Heart right ventricle (tissue), 16 donors: ENCODE measurements around the gene CD177. TPM values are rescaled to one million over a fixed set of nuclear protein-coding genes. Genes with fewer than 3 reads are reported as not detected.
"Not testable (repeated sequence)": the region's sequence is repeated elsewhere in the genome, so short reads cannot be mapped to it uniquely, and the experiment has no call there.

Experiments
- ATAC-seq, 8 donors: fragments of 200-7000 bp; cut with Tn5 transposase; one replicate each; pipeline ENCODE4 v1.9.1; 2020; ENCODE audit warnings: mild to moderate bottlenecking in 8 of 8, moderate library complexity in 8 of 8, moderate number of reproducible peaks in 1 of 8
- DNase-seq, 2 donors: peaks; one replicate each; pipeline ENCODE4 v3.0.0-alpha.2; 2020
- H3K27ac ChIP-seq, 10 donors: fragments of 200-600 bp; sonication (generic) in 2 of 10; one replicate each; pipeline versions ENCODE4 v1.5.0 to v1.8.0; 2020 to 2022; ENCODE audit warnings: mild to moderate bottlenecking in 3 of 10
- H3K27me3 ChIP-seq, 7 donors: fragments of 200-600 bp; one replicate each; pipeline ENCODE4 v1.8.0; 2021 to 2022; ENCODE audit warnings: mild to moderate bottlenecking in 2 of 7
- H3K36me3 ChIP-seq, 9 donors: fragments of 200-600 bp; sonication (generic) in 1 of 9; one replicate each; pipeline versions ENCODE4 v1.5.0 to v1.8.0; 2020 to 2022; ENCODE audit warnings: mild to moderate bottlenecking in 2 of 9
- H3K4me1 ChIP-seq, 9 donors: fragments of 200-600 bp; sonication (generic) in 1 of 9; one replicate each; pipeline versions ENCODE4 v1.5.0 to v1.8.0; 2020 to 2022; ENCODE audit warnings: mild to moderate bottlenecking in 4 of 9
- H3K4me3 ChIP-seq, 10 donors: fragments of 200-600 bp; sonication (generic) in 2 of 10; one replicate each; pipeline versions ENCODE4 v1.5.0 to v1.8.0; 2020 to 2022; ENCODE audit warnings: mild to moderate bottlenecking in 7 of 10, moderate library complexity in 2 of 10
- H3K9me3 ChIP-seq, 11 donors: fragments of 200-600 bp in 10 of 11; sonication (generic) in 2 of 11; one replicate each; pipeline versions ENCODE4 v1.5.0 to v1.8.0; 2013 to 2022; ENCODE audit warnings: mild to moderate bottlenecking in 2 of 11, control low read depth in 1 of 11, moderate library complexity in 1 of 11
- WGBS, 2 donors: extraction: QIAGEN DNeasy Blood & Tissue Kit; methylation state at CpG; one replicate each; pipeline ENCODE4 v1.1.7; 2013; ENCODE audit warnings: inconsistent platforms in 1 of 2; 5-methylcytosine and 5-hydroxymethylcytosine counted together
- intact Hi-C, 10 donors: fragments of 100-400 bp; cut with DNase I; formaldehyde crosslinking; loops; one replicate each; pipeline versions ENCODE4 v1.11.1 to v1.14.2; 2022
- polyA plus RNA-seq, 2 donors: library from polyadenylated mRNA; stranded (reverse); fragments of 200-250 nt; gene quantifications; one replicate each; pipeline ENCODE4 v1.2.3, GENCODE V29; 2013
- total RNA-seq, 10 donors: library from RNA; stranded (reverse); fragmentation: NEBNext Ultra II Directional in 3 of 10; extraction: Animal tissue kit (Norgen Biotek cat#: 25700) in 3 of 10; gene quantifications; one replicate each; pipeline versions ENCODE4 v1.2.1 to v1.2.4, GENCODE V29; 2021 to 2023
- TF ChIP-seq, protein P1 (sequence below), 9 donors: fragments of 200-600 bp; sonication (generic) in 2 of 9; IDR thresholded peaks; one replicate each; pipeline versions ENCODE4 v1.5.0 to v1.8.0; 2021 to 2022; ENCODE audit warnings: antibody characterized with exemption in 9 of 9, mild to moderate bottlenecking in 5 of 9, moderate library complexity in 1 of 9
- donor health status: Arrhythmogenic right ventricular cardiomyopathy.
- donor health status: ischemic (EF 13 %, LVEDD 7.1; RV severe dilation, severe dysfunction).
- donor health status: healthy with polysubstance abuse.
- donor health status: DM: no; HTN: yes; CAD: no.
- donor health status: DM: no; HTN: no; CAD: no.
- donor health status: ischemic (EF 25% LVEDD 6.9; RV normal size, moderate dysfunction).
- donor health status: ischemic (EF 25% LVEDD 5.7; RV mildly dilated, moderate dysfunction).
- donor health status: healthy.
- donor health status: DM: yes; HTN: yes; CAD: no.
- donor health status: Ischemic cardiomyopathy.
- donor health status: ischemic (EF 35%, LVEDD 5.7; RV mildly dilated, moderate dysfunction).
- donor health status: nonischemic (EF 11% LVEDD 7.7; RV severe dilation, severe dysfunction).
- donor health status: DM: yes; HTN: yes; CAD: no.
- donor health status: PGD.
- donor health status: ischemic (EF 29% LVEDD 5.4; RV normal size, mild dysfunction).
- donor health status: nonischemic (EF 23%, LVEDD 6.1; RV moderate dilation, normal function).

The CD177 gene
- total and polyA plus RNA-seq, 12 donors, result 0.07 to 0.56 (median 0.54) TPM; not detected in 7

DNA sequence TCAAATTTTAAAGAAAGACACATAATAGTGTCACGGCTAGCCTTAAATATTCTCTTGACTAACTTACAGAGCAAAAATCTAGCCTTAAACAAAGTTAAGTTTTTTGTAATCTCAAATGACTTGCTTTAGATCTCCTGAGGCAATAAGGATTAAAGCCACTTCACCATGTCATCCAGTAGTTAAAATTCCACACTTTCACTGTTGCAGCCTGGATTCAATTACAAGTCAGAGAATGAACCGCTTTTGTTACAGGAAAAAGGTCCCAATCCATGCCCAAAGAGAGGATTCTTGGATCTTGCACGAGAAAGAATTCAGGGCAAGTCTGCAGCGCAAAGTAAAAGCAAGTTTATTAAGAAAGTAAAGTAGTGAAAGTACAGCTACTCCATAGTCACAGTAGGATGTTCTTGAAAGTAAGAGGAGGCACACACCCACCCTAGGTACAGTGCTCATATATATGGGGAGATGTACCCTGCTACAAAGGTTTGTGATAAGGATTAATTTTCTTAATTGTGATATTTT, 34.6 kb upstream of the CD177 start:
- ATAC-seq, result no peak
- 72 to 81% methylated on average over 4 of the region's 4 CpGs for WGBS, 2 donors
- TF ChIP-seq, protein P1, sequence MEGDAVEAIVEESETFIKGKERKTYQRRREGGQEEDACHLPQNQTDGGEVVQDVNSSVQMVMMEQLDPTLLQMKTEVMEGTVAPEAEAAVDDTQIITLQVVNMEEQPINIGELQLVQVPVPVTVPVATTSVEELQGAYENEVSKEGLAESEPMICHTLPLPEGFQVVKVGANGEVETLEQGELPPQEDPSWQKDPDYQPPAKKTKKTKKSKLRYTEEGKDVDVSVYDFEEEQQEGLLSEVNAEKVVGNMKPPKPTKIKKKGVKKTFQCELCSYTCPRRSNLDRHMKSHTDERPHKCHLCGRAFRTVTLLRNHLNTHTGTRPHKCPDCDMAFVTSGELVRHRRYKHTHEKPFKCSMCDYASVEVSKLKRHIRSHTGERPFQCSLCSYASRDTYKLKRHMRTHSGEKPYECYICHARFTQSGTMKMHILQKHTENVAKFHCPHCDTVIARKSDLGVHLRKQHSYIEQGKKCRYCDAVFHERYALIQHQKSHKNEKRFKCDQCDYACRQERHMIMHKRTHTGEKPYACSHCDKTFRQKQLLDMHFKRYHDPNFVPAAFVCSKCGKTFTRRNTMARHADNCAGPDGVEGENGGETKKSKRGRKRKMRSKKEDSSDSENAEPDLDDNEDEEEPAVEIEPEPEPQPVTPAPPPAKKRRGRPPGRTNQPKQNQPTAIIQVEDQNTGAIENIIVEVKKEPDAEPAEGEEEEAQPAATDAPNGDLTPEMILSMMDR (IDR thresholded peaks at IDR 0.05), result no peak

DNA sequence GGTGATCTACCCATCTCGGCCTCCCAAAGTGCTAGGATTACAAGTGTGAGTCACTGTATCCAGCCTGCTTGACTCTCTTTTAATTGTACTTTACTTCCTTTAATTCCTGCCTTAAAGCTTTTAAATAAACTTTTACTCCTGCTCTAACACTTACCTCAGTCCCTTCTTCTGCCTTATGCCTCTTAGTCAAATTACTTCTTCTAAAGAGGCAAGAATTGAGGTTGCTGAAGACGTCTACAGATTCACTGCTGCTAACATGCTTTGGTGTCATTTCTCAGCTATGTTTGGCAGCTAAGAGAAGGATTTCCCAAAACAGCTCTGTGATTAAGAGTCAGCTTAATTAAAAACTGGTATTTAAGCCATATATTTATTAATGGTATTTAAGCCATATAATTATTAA, 32.9 kb upstream of the CD177 start:
- intact Hi-C loops, result no loop called here

More for the DNA sequence above, 34.6 kb upstream of the CD177 start:
- Histone ChIP-seq H3K27ac (no peak overlapping the region), H3K9me3 (no peaks in the 10 kb centered on the region), H3K4me3 (no peak overlapping the region), H3K36me3 (no peaks in the 10 kb centered on the region), H3K27me3 (peaks cover 0 to 43% (median 14%) of the 10 kb centered on the region in 7 donors), H3K4me1 (no peaks in the 10 kb centered on the region)
- no peak for DNase-seq
- intact Hi-C loops, result no loop called here

DNA sequence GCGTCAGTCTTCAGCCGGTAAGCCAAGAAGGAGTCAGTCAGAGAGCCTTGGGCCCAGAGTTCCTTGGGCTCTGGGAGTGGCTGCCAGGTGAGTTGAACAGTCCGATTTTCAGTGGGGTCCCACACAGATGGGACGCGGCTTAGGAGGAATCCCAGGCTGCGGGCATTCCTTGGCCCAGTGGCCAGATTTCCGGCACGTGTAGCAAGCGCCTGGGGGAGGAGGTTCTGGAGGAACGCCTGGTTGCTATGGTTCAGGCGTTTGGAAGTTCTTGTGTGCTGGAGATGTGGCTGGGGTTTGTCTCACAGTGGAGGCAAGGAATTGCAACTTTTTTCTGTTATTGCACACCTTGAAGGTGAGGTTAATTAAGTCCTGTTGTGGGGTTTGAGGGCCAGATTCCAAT, 26.7 kb upstream of the CD177 start:
- H3K9me3 ChIP-seq, intact Hi-C loops, H3K27ac ChIP-seq, ATAC-seq, H3K36me3 ChIP-seq, H3K4me1 ChIP-seq, H3K4me3 ChIP-seq, DNase-seq: not testable (repeated sequence)
- 87% methylated on average over 11 of the region's 11 CpGs for WGBS, 2 donors
- H3K27me3 ChIP-seq, result peaks cover 0 to 14% (median 4%) of the 10 kb centered on the region in 7 donors

More for the DNA sequence above, 32.9 kb upstream of the CD177 start:
- Histone ChIP-seq H3K9me3 (no peaks in the 10 kb centered on the region), H3K36me3 (no peaks in the 10 kb centered on the region), H3K4me3 (no peak overlapping the region), H3K4me1 (no peaks in the 10 kb centered on the region), H3K27me3 (peaks cover 0 to 35% (median 14%) of the 10 kb centered on the region in 7 donors), H3K27ac (no peak overlapping the region)
- ATAC-seq (no peak), DNase-seq (no peak)
- WGBS, 2 donors, result 55 to 59% methylated on average over 2 of the region's 2 CpGs
- TF ChIP-seq, protein P1 (IDR thresholded peaks at IDR 0.05), result no peak

DNA sequence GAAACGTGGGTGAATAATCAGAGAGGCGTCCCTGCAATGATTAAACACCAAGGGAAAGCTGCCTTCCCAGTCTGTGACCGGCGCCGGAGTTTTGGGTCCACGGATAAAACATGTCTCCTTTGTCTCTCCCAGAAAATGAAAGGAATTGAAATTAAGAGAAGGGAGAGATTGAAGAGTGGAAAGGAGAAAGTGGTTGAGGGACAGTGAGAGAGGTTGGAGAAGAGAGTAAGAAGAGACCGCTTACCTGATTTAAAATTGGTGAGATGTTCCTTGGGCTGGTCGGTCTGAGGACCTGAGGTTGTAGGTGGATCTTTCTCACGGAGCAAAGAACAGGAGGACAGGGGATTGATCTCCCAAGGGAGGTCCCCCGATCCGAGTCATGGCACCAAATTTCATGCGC, 24.9 kb upstream of the CD177 start:
- H3K27me3 ChIP-seq, result peaks cover 0 to 19% (median 0%) of the 10 kb centered on the region in 7 donors
- H3K9me3 ChIP-seq, H3K36me3 ChIP-seq, H3K27ac ChIP-seq, H3K4me3 ChIP-seq, ATAC-seq, H3K4me1 ChIP-seq, intact Hi-C loops, DNase-seq: not testable (repeated sequence)
- 72 to 82% methylated on average over 4 to 9 of the region's 12 CpGs for WGBS, 2 donors

DNA sequence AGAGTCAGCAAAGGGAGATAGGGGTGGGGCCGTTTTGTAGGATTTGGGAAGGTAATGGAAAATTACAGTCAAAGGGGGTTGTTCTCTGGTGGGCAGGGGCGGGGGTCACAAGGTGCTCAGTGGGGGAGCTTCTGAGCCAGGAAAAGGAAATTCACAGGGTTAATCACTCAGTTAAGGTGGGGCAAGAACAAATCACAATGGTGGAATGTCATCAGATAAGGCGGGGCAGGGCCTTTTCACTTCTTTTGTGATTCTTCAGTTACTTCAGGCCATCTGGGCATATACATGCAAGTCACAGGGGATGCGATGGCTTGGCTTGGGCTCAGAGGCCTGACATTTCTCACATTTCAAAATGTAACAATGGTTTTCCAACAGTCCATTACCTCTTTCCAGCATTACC, 24.4 kb upstream of the CD177 start:
- not testable (repeated sequence) for DNase-seq

DNA sequence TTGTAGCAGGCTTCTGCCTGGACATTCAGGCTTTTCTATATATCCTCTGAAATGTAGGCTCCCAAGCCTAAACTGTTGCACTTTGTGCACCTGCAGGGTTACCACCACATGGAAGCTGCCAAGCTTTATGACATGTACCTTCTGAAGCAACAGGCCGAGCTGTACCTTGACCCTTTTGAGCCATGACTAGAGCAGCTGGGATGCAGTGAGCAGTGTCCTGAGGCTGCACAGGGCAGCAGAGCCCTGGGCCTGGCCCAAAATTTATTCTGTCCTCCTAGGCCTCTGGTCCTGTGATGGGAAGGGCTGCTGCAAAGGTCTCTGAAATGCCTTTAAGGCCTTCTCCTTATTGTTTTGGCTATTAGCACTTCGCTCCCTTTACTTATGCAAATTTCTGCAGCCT, 23.5 kb upstream of the CD177 start:
- Histone ChIP-seq H3K27ac (no peak overlapping the region), H3K27me3 (peaks cover 0 to 19% (median 0%) of the 10 kb centered on the region in 7 donors), H3K9me3 (no peaks in the 10 kb centered on the region), H3K4me1 (no peaks in the 10 kb centered on the region), H3K4me3 (no peak overlapping the region), H3K36me3 (no peaks in the 10 kb centered on the region)
- 89 to 90% methylated on average over 2 of the region's 2 CpGs for WGBS, 2 donors
- ATAC-seq, result no peak
- TF ChIP-seq, protein P1 (IDR thresholded peaks at IDR 0.05), result no peak
- no peak for DNase-seq
- intact Hi-C loops, result no loop called here

More for the DNA sequence above, 24.4 kb upstream of the CD177 start:
- H3K27me3 ChIP-seq, result peaks cover 0 to 19% (median 0%) of the 10 kb centered on the region in 7 donors
- H3K4me3 ChIP-seq, H3K4me1 ChIP-seq, ATAC-seq, H3K36me3 ChIP-seq, intact Hi-C loops, H3K27ac ChIP-seq, H3K9me3 ChIP-seq: not testable (repeated sequence)
- 72 to 73% methylated on average over 4 of the region's 4 CpGs for WGBS, 2 donors
